Lower leg skin (tissue), 3 donors: Measurements from ENCODE around the gene AP2A1.

Source experiments
- POLR2A ChIP-seq, 2 donors: fragments of 450-650 bp; IDR thresholded peaks; one replicate each; pipeline ENCODE4 v1.6.1; 2016 to 2017; ENCODE audit warnings: antibody characterized with exemption in 2 of 2, mild to moderate bottlenecking in 1 of 2, moderate library complexity in 1 of 2
- TF ChIP-seq, protein P1 (sequence below), 3 donors: fragments of 450-650 bp; IDR thresholded peaks; one replicate each; pipeline ENCODE4 v1.5.1; 2016; ENCODE audit warnings: antibody characterized with exemption in 3 of 3, mild to moderate bottlenecking in 3 of 3, moderate library complexity in 2 of 3

DNA sequence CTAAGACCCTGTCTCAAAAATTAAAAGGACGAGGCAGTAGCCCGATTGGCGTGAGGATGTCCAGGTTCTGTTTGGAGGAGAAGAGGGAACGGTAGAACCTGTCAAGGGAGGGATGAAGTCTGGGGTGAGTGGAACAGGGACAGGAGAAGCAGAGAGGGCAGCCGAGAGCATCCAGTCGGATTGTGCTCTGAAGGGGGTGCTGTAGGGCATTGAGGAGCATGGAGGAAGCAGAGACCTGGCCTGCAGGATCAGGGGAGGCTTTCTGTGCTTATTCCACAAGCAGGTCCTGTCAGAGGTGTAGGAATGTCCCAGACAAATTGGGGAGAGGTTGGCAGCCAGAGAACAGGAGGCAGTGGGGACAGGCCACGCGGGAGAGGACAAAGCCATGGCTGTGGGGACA, 14.1 kb downstream of the AP2A1 start:
- TF ChIP-seq, protein P1, sequence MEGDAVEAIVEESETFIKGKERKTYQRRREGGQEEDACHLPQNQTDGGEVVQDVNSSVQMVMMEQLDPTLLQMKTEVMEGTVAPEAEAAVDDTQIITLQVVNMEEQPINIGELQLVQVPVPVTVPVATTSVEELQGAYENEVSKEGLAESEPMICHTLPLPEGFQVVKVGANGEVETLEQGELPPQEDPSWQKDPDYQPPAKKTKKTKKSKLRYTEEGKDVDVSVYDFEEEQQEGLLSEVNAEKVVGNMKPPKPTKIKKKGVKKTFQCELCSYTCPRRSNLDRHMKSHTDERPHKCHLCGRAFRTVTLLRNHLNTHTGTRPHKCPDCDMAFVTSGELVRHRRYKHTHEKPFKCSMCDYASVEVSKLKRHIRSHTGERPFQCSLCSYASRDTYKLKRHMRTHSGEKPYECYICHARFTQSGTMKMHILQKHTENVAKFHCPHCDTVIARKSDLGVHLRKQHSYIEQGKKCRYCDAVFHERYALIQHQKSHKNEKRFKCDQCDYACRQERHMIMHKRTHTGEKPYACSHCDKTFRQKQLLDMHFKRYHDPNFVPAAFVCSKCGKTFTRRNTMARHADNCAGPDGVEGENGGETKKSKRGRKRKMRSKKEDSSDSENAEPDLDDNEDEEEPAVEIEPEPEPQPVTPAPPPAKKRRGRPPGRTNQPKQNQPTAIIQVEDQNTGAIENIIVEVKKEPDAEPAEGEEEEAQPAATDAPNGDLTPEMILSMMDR (IDR thresholded peaks at IDR 0.05): no peak
- no peak for TF ChIP-seq POLR2A (IDR thresholded peaks at IDR 0.05)
